ENCODE measurements around the gene PARVA. TPM values are rescaled to one million over a fixed set of nuclear protein-coding genes. Genes with fewer than 3 reads are reported as not detected.
A peak's percentile ranks its signal among the peaks of the same experiment; 100 is the strongest.

Gene PARVA
- total RNA-seq, 2 donors from 2014 or later, result 38.4 to 55.1 TPM

GRCh38 chr11:12413141-12414052 is 36.0 kb downstream of the PARVA start:
- Histone ChIP-seq H3K27me3 (replicated peaks; ENCODE audit: insufficient read depth) (no peaks in the 10 kb centered on the region), H3K4me1 (replicated peaks) (no peaks in the 10 kb centered on the region), H3K9me3 (no peaks in the 10 kb centered on the region), H3K36me3 (no peaks in the 10 kb centered on the region), H3K4me3 (no peak overlapping the region), H3K27ac (peak overlapping the region; percentile 42 to 64)
- 34% methylated on average over 9 of the region's 9 CpGs for WGBS
- DNase-seq (ENCODE audit: low spot score), result no peak
- intact Hi-C loops (cut with DNase I), result loop anchor here (2.0 to 5.0 kb wide), 4 partner anchors 36 to 483 kb away; partner anchors contain the start of genes PARVA and TEAD1
- no peak for TF ChIP-seq POLR2AphosphoS5 (IDR thresholded peaks at IDR 0.05)
- TF ChIP-seq POLR2A (IDR thresholded peaks at IDR 0.05), result no peak
- TF ChIP-seq, protein P1, sequence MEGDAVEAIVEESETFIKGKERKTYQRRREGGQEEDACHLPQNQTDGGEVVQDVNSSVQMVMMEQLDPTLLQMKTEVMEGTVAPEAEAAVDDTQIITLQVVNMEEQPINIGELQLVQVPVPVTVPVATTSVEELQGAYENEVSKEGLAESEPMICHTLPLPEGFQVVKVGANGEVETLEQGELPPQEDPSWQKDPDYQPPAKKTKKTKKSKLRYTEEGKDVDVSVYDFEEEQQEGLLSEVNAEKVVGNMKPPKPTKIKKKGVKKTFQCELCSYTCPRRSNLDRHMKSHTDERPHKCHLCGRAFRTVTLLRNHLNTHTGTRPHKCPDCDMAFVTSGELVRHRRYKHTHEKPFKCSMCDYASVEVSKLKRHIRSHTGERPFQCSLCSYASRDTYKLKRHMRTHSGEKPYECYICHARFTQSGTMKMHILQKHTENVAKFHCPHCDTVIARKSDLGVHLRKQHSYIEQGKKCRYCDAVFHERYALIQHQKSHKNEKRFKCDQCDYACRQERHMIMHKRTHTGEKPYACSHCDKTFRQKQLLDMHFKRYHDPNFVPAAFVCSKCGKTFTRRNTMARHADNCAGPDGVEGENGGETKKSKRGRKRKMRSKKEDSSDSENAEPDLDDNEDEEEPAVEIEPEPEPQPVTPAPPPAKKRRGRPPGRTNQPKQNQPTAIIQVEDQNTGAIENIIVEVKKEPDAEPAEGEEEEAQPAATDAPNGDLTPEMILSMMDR (IDR thresholded peaks at IDR 0.05), result no peak

DNA sequence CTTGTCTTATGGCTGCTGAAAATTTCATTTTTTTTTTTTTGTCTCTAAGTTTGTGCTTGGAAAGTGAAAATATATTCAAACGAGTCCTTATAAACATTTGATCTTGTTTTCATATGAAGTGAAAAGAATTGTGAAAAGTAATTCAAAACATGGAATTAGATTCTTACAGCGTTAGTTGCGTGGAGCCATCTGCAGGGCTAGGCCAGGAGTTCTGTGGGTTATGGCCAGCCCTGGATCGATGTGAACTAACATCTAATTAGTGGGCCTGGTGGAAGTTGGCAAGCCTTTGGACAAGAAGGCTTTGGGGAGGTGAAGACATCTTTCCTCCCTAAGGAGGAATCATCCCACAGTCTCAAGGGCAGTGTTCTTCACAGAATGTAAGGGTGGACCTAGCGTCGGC is 37.2 kb downstream of the PARVA start:
- Histone ChIP-seq H3K27me3 (replicated peaks; ENCODE audit: insufficient read depth) (no peaks in the 10 kb centered on the region), H3K27ac (peak overlapping the region; percentile 42 to 64), H3K4me3 (no peak overlapping the region), H3K36me3 (no peaks in the 10 kb centered on the region), H3K9me3 (no peaks in the 10 kb centered on the region), H3K4me1 (replicated peaks) (no peaks in the 10 kb centered on the region)
- DNase-seq (ENCODE audit: low spot score), result no peak
- TF ChIP-seq POLR2AphosphoS5 (IDR thresholded peaks at IDR 0.05) (no peak), POLR2A (IDR thresholded peaks at IDR 0.05) (no peak)
- TF ChIP-seq, protein P1 (IDR thresholded peaks at IDR 0.05), result no peak
- WGBS, result 65% methylated on average over 6 of the region's 6 CpGs
- intact Hi-C loops (cut with DNase I), result loop anchor here (5.0 kb wide), 3 partner anchors 37 to 258 kb away; partner anchors contain the start of genes PARVA and TEAD1

- DNase-seq (ENCODE audit: low spot score), result no peak
- intact Hi-C loops (cut with DNase I), result no loop called here
- WGBS, result 90% methylated on average over 4 of the region's 4 CpGs
These were observed 38.1 kb downstream of the PARVA start for GRCh38 chr11:12415342-12415966.

GRCh38 chr11:12416552-12416951 is 39.2 kb downstream of the PARVA start:
- H3K4me3 ChIP-seq, result no peak overlapping the region
- H3K27me3 ChIP-seq (replicated peaks; ENCODE audit: insufficient read depth), result no peaks in the 10 kb centered on the region
- intact Hi-C loops (cut with DNase I), result no loop called here
- TF ChIP-seq, protein P1 (IDR thresholded peaks at IDR 0.05), result no peak
- no peak for TF ChIP-seq POLR2AphosphoS5 (IDR thresholded peaks at IDR 0.05)
- TF ChIP-seq POLR2A (IDR thresholded peaks at IDR 0.05), result no peak
- no peaks in the 10 kb centered on the region for H3K36me3 ChIP-seq
- DNase-seq (ENCODE audit: low spot score), result no peak
- WGBS, result 87% methylated on average over 6 of the region's 6 CpGs
- H3K4me1 ChIP-seq (replicated peaks), result peaks cover under 1% of the 10 kb centered on the region
- H3K27ac ChIP-seq, result peak overlapping the region in 1 of 2 donors; percentile 8
- no peaks in the 10 kb centered on the region for H3K9me3 ChIP-seq

More at GRCh38 chr11:12415342-12415966, 38.1 kb downstream of the PARVA start:
- Histone ChIP-seq H3K4me3 (no peak overlapping the region), H3K27me3 (replicated peaks; ENCODE audit: insufficient read depth) (no peaks in the 10 kb centered on the region), H3K4me1 (replicated peaks) (no peaks in the 10 kb centered on the region), H3K9me3 (no peaks in the 10 kb centered on the region), H3K36me3 (no peaks in the 10 kb centered on the region), H3K27ac (peak overlapping the region in 1 of 2 donors; percentile 42)
- TF ChIP-seq, protein P1 (IDR thresholded peaks at IDR 0.05), result no peak
- TF ChIP-seq POLR2AphosphoS5 (IDR thresholded peaks at IDR 0.05) (no peak), POLR2A (IDR thresholded peaks at IDR 0.05) (no peak)
